ENCODE results near the gene TMC7. TPM values are rescaled to one million over a fixed set of nuclear protein-coding genes. Genes with fewer than 3 reads are reported as not detected.

The TMC7 gene
- total RNA-seq, 3 donors from 2014 or later = 5.4 to 12.4 (median 9.2) TPM

DNA sequence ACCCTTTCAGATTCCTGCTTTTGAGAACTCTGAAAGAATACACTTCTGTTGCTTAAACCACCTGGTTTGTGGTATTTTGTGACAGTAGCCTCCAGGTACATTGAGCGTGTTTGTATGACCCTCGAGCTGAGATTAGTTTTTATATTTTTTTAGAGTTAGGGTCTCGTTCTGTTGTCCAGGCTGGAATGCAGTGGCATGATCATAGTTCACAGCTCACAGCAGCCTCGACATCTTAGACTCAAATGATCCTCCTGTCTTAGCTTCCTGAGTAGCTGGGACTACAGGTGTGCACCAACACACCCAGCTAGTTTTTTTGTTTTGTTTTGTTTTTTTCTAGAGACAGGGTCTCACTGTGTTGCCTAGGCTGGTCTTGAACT, 125.5 kb downstream of the TMC7 start:
- Histone ChIP-seq H3K36me3 (ENCODE audit: low read depth) (no peaks in the 10 kb centered on the region), H3K9me3 (no peaks in the 10 kb centered on the region), H3K4me1 (ENCODE audit: low read depth) (peaks cover 5% of the 10 kb centered on the region), H3K4me3 (no peak overlapping the region)
- TF ChIP-seq, protein P1, sequence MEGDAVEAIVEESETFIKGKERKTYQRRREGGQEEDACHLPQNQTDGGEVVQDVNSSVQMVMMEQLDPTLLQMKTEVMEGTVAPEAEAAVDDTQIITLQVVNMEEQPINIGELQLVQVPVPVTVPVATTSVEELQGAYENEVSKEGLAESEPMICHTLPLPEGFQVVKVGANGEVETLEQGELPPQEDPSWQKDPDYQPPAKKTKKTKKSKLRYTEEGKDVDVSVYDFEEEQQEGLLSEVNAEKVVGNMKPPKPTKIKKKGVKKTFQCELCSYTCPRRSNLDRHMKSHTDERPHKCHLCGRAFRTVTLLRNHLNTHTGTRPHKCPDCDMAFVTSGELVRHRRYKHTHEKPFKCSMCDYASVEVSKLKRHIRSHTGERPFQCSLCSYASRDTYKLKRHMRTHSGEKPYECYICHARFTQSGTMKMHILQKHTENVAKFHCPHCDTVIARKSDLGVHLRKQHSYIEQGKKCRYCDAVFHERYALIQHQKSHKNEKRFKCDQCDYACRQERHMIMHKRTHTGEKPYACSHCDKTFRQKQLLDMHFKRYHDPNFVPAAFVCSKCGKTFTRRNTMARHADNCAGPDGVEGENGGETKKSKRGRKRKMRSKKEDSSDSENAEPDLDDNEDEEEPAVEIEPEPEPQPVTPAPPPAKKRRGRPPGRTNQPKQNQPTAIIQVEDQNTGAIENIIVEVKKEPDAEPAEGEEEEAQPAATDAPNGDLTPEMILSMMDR (IDR thresholded peaks at IDR 0.05) = no peak
- intact Hi-C loops (cut with DNase I, micrococcal nuclease) = no loop called here
- DNase-seq (no peak), ATAC-seq (no peak)

DNA sequence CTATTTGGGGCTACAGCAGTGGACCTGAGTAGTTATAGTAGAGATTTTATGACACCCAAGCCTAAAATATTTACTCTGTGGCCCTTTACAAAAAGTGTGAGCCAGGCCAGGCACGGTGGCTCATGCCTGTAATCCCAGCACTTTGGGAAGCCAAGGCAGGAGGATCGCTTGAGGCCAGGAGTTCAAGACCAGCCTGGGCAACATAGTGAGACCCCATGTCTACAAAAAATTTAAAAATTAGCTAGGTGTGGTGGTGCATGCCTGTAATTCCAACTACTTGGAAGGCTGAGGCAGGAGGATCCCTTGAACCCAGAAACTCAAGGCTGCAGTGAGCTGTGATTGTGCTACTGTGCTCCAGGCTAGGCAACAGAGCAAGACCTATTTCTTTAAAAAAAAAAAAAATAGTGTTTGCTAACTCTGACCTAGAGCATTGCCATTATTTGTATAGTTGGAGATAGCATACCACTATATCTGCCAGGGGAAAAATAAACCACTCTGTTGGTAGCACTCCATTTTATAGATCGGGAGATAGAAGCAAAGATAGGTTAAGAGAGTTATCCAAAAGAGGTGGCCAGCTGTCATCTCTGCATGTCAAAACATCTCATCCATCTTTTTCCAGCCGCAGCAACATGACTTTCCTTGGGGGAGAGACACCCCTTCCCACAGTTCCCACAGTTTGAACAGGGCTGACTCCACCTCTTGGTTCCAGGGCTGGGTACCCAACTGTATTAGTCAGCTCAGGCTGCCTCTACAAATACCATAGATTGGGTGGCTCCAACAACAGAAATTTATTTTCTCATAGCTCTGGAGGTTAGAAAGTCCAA, 127.0 kb downstream of the TMC7 start:
- DNase-seq = no peak
- TF ChIP-seq, protein P1 (IDR thresholded peaks at IDR 0.05) = no peak
- H3K4me3 ChIP-seq = no peak overlapping the region
- intact Hi-C loops (cut with DNase I, micrococcal nuclease) = no loop called here
- H3K4me1 ChIP-seq (ENCODE audit: low read depth) = peaks cover 17% of the 10 kb centered on the region
- no peaks in the 10 kb centered on the region for H3K36me3 ChIP-seq (ENCODE audit: low read depth)
- ATAC-seq = no peak
- no peaks in the 10 kb centered on the region for H3K9me3 ChIP-seq

DNA sequence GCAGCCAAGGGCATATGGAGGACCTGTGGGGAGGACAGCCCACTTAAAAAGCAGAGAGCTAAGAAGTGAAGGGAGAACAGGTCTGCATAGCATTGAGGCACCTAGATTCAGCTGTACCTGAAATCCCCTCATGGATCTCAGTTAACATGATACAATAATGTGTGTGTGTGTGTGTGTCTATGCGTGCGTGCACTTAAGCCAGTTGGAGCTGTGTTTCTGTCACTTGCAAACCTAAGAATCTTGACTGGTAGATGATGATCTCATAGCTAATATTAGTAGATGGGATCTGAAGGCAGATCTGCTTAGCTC, 128.3 kb downstream of the TMC7 start:
- no peaks in the 10 kb centered on the region for H3K9me3 ChIP-seq
- H3K4me3 ChIP-seq = no peak overlapping the region
- ATAC-seq = no peak
- TF ChIP-seq, protein P1 (IDR thresholded peaks at IDR 0.05) = no peak
- no peak for DNase-seq
- H3K36me3 ChIP-seq (ENCODE audit: low read depth) = no peaks in the 10 kb centered on the region
- intact Hi-C loops (cut with DNase I, micrococcal nuclease) = no loop called here
- H3K4me1 ChIP-seq (ENCODE audit: low read depth) = peaks cover 30% of the 10 kb centered on the region

Other genes starting within 250 kb of the TMC7 start
- 1,000 to 10,000 TPM in 1 of 3 donors, 100 to 1,000 TPM in 2; 898 to 1,128 (median 938) TPM for gene RPS15A, start 193.6 kb upstream of the TMC7 start, total RNA-seq
- 100 to 1,000 TPM in 2 of 3 donors, 10 to 100 TPM in 1; 88.6 to 168 (median 127) TPM for gene ARL6IP1, start 182.4 kb upstream of the TMC7 start, total RNA-seq
- gene SMG1, start 57.5 kb upstream of the TMC7 start, total RNA-seq = 100 to 1,000 TPM in 2 of 3 donors, 10 to 100 TPM in 1; 94.8 to 147 (median 126) TPM
- gene COQ7, start 83.7 kb downstream of the TMC7 start, total RNA-seq = 10 to 100 TPM; 30.3 to 34.2 (median 34.1) TPM
- 10 to 100 TPM; 36.3 to 49.9 (median 36.5) TPM for gene ITPRIPL2, start 130.0 kb downstream of the TMC7 start, total RNA-seq
- 10 to 100 TPM in 1 of 3 donors, 1 to 10 TPM in 2; 4.9 to 13.3 (median 5.9) TPM for gene SYT17, start 184.3 kb downstream of the TMC7 start, total RNA-seq

All from mucosa of descending colon (tissue), 3 donors.